Pons (tissue), 1 donor: Measurements from ENCODE around the gene PRAMEF26.
"Not testable (repeated sequence)": the region's sequence is repeated elsewhere in the genome, so short reads cannot be mapped to it uniquely, and the experiment has no call there.

Source experiments
- DNase-seq: peaks from one replicate; pipeline ENCODE4 v3.0.0-alpha.2; 2016; ENCODE audit warnings: low spot score

The PRAMEF26 gene

GRCh38 chr1:13155909-13156308 lies at the start of gene PRAMEF26:
Gene PRAMEF26, minus strand, starts transcription at chr1:13156009. Its CDS starts 2,914 bp downstream, at chr1:13153095.
- DNase-seq: not testable (repeated sequence)

GRCh38 chr1:13201309-13201708 lies 45.5 kb upstream of the PRAMEF26 start, which contains the start of gene PRAMEF13:
Gene PRAMEF13, minus strand, starts transcription at chr1:13201409. Its CDS starts 1,820 bp downstream, at chr1:13199589.
- DNase-seq: not testable (repeated sequence)

GRCh38 chr1:13171548-13171947 lies 15.7 kb upstream of the PRAMEF26 start, which contains the start of gene PRAMEF9:
Gene PRAMEF9, plus strand, starts transcription at chr1:13171848. Its CDS starts 3,433 bp downstream, at chr1:13175281.
- not testable (repeated sequence) for DNase-seq

DNA sequence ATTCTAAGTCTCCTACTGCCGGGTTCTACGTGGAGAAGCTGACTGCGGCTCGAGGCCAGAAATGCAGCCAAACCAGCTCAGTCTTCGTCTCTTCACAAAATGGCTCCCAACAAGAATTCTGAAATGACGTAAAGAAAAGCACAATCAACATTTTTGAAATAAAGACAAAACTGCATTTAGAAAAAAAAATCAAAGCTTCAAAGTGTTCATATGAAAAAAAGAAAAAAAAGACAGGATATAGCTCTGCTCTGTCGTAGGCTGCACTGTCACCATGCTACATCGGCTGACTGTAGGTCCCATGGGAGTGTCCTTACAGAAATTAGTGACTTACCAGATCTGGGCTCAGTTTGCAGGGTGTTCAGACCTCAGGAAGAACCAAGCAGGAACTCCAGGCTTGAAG lies 9.7 kb upstream of the PRAMEF26 start, which contains the start of gene HNRNPCL4:
HNRNPCL4 (minus strand) TSS at position 101 of the 400 bp plus-strand sequence. CDS start 164 bp downstream, outside the sequence.
- not testable (repeated sequence) for DNase-seq

- not testable (repeated sequence) for DNase-seq
Measured at GRCh38 chr1:13116754-13117153, 39.1 kb downstream of the PRAMEF26 start, which contains the start of gene HNRNPCL2. Gene HNRNPCL2, minus strand, starts transcription at chr1:13116854. Its CDS starts 454 bp downstream, at chr1:13116400.
